ENCODE measurements around the gene EYS. TPM values are rescaled to one million over a fixed set of nuclear protein-coding genes. Genes with fewer than 3 reads are reported as not detected.
A peak's percentile ranks its signal among the peaks of the same experiment; 100 is the strongest.

Gene EYS
- total RNA-seq, 1 experiment from 2014 or later = not detected

DNA sequence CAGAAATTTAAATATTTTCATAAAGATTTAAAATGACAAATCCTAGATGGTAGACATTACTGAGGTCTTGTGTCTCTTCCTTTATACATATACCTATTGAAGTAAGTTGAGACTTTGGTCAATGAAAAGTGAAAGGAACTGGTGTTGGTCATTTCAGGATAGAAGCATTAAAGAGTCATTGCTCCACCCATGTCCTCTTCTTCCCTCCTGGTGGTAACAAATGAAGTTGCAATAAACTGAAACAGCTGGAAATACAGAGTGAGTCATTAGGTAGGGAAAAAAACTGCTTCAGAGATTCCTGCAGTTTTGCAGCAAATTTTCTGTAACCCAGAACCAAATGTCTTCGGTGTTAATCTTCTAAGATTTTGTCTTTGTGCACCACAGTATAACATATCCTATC lies 448.0 kb downstream of the EYS start:
- peak overlapping the region in 1 of 3 experiments; percentile 94; a peak in 2 of 7 replicates for H3K27ac Mint-ChIP-seq
- Histone ChIP-seq H4K8ac (replicated peaks; ENCODE audit: insufficient read length, low read depth, low read length) (no peak overlapping the region), H3K79me1 (ENCODE audit: insufficient read depth, low read depth, low read length, poor library complexity, severe bottlenecking) (no peaks in the 10 kb centered on the region), H4K91ac (ENCODE audit: insufficient read length, low read depth, low read length) (no peak overlapping the region), H3K23ac (ENCODE audit: insufficient read length, low read depth, low read length) (no peak overlapping the region), H3K27me3 (ENCODE audit: insufficient read depth, low read length) (no peaks in the 10 kb centered on the region), H3K4me1 (ENCODE audit: insufficient read depth, low read length) (no peaks in the 10 kb centered on the region), H2BK5ac (ENCODE audit: insufficient read length, low read length) (no peak overlapping the region), H2AFZ (ENCODE audit: low read length) (no peak overlapping the region), H3K9me3 (ENCODE audit: control insufficient read depth, low read depth, low read length) (no peaks in the 10 kb centered on the region), H3K23me2 (ENCODE audit: insufficient read length, low read depth, low read length, poor library complexity, severe bottlenecking) (no peaks in the 10 kb centered on the region), H3K79me2 (ENCODE audit: insufficient read depth, low read length) (no peaks in the 10 kb centered on the region), H3K56ac (ENCODE audit: insufficient read length, low read depth, low read length) (no peak overlapping the region), H2BK15ac (ENCODE audit: low read depth, low read length) (no peak overlapping the region), H3K9ac (ENCODE audit: extremely low read depth, insufficient read length, low read length) (no peak overlapping the region), H2BK12ac (ENCODE audit: insufficient read length, low read depth, low read length) (no peak overlapping the region), H4K5ac (ENCODE audit: insufficient read length, low read depth, low read length) (no peak overlapping the region), H3T11ph (ENCODE audit: low read length) (no peak overlapping the region), H4K20me1 (ENCODE audit: control insufficient read depth, insufficient read depth, insufficient read length) (no peaks in the 10 kb centered on the region), H3K4ac (ENCODE audit: low read depth, low read length) (no peak overlapping the region), H3K14ac (ENCODE audit: insufficient read depth, low read length) (no peak overlapping the region), H3K18ac (ENCODE audit: insufficient read length, low read depth, low read length) (no peak overlapping the region), H3K4me2 (ENCODE audit: insufficient read depth, insufficient read length, low read length) (no peak overlapping the region), H2BK20ac (ENCODE audit: low read depth, low read length, poor library complexity, severe bottlenecking) (no peak overlapping the region), H3K27ac (ENCODE audit: insufficient read length, low read depth, low read length) (no peak overlapping the region), H2AK5ac (ENCODE audit: insufficient read length, low read length) (no peak overlapping the region), H2BK120ac (ENCODE audit: low read depth, low read length, poor library complexity, severe bottlenecking) (no peak overlapping the region)
- no peak for DNase-seq
- H3K4me1 Mint-ChIP-seq = peaks cover 17 to 21% of the 10 kb centered on the region in 2 experiments
- H3K4me3 Mint-ChIP-seq = no peak overlapping the region
- no CpG with 5 or more reads among the region's 1 CpG for WGBS (ENCODE audit: extremely low coverage, insufficient read length, low lambda C conversion rate)
- peaks cover 0 to 14% (median 3%) of the 10 kb centered on the region in 3 experiments; a peak in 4 of 7 replicates for H3K36me3 Mint-ChIP-seq (ENCODE audit: insufficient read depth in 1 of 3, low read depth in 3 of 3)
- H3K27me3 Mint-ChIP-seq (ENCODE audit: low read depth) = no peaks in the 10 kb centered on the region
- TF ChIP-seq, protein P1, sequence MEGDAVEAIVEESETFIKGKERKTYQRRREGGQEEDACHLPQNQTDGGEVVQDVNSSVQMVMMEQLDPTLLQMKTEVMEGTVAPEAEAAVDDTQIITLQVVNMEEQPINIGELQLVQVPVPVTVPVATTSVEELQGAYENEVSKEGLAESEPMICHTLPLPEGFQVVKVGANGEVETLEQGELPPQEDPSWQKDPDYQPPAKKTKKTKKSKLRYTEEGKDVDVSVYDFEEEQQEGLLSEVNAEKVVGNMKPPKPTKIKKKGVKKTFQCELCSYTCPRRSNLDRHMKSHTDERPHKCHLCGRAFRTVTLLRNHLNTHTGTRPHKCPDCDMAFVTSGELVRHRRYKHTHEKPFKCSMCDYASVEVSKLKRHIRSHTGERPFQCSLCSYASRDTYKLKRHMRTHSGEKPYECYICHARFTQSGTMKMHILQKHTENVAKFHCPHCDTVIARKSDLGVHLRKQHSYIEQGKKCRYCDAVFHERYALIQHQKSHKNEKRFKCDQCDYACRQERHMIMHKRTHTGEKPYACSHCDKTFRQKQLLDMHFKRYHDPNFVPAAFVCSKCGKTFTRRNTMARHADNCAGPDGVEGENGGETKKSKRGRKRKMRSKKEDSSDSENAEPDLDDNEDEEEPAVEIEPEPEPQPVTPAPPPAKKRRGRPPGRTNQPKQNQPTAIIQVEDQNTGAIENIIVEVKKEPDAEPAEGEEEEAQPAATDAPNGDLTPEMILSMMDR (conservative IDR thresholded peaks at IDR 0.05) = peak; percentile 59
- H3K9me3 Mint-ChIP-seq = peaks cover 4% of the 10 kb centered on the region in 2 experiments; a peak in 4 of 5 replicates
